Fibroblast of mammary gland (primary cell): ENCODE data around the gene USP17L30.
"Not testable (repeated sequence)": the region's sequence is repeated elsewhere in the genome, so short reads cannot be mapped to it uniquely, and the experiment has no call there.

ENCODE experiments used
- DNase-seq: peaks from one replicate; pipeline ENCODE4 v3.0.0-alpha.2; 2010; ENCODE audit warnings: low read depth
- H3K4me3 ChIP-seq: 2 replicates; pipeline ENCODE4 v1.5.1; 2011; ENCODE audit warnings: low read depth, mild to moderate bottlenecking, low read length, moderate library complexity; ENCODE audit not compliant: control insufficient read depth
- TF ChIP-seq, protein P1 (sequence below): conservative IDR thresholded peaks from 2 replicates; pipeline ENCODE4 v1.5.1; 2011; ENCODE audit warnings: low read depth, low read length, inconsistent platforms; ENCODE audit not compliant: control insufficient read depth, insufficient read depth

USP17L30 gene

DNA sequence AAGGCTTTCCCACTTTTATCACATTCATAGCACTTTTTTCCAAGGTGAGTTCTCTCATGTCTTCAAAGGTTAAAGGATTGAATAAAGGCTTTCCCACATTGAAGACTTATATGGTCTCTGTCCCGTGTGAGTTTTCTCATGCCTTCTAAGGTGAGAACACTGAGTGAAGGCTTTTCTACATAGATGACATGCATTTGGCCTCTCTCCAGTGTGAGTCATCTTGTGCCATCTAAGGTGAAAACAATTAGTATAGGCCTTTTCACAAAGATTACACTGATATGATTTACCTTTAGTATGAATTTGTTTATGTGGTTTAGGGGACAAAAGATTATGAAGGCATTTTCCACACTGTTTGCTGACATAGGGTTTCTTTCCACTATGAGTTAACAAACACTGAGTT lies 21.2 kb downstream of the USP17L30 start:
- TF ChIP-seq, protein P1, sequence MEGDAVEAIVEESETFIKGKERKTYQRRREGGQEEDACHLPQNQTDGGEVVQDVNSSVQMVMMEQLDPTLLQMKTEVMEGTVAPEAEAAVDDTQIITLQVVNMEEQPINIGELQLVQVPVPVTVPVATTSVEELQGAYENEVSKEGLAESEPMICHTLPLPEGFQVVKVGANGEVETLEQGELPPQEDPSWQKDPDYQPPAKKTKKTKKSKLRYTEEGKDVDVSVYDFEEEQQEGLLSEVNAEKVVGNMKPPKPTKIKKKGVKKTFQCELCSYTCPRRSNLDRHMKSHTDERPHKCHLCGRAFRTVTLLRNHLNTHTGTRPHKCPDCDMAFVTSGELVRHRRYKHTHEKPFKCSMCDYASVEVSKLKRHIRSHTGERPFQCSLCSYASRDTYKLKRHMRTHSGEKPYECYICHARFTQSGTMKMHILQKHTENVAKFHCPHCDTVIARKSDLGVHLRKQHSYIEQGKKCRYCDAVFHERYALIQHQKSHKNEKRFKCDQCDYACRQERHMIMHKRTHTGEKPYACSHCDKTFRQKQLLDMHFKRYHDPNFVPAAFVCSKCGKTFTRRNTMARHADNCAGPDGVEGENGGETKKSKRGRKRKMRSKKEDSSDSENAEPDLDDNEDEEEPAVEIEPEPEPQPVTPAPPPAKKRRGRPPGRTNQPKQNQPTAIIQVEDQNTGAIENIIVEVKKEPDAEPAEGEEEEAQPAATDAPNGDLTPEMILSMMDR, result no peak
- no peak for DNase-seq

DNA sequence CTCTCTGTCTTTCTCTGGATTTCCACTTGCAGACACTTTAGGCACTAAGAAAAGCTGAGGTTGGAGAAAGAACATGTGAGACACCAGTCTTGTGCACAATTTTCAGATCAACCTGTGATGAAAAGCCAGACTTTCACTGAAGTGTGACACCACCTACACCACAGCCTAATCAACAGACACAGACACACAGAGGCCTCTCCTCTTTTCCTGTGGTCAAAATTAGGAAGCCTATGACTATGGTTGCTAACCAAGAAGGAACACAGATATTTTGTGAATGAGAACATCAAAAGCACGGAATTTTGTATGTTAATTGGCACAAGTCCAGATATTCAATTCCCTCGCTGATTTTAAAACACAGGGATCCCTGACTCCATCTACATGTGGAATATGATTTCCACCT lies 26.1 kb downstream of the USP17L30 start:
- DNase-seq, H3K4me3 ChIP-seq: not testable (repeated sequence)

More for the DNA sequence above, 21.2 kb downstream of the USP17L30 start:
- H3K4me3 ChIP-seq, result no peak overlapping the region

DNA sequence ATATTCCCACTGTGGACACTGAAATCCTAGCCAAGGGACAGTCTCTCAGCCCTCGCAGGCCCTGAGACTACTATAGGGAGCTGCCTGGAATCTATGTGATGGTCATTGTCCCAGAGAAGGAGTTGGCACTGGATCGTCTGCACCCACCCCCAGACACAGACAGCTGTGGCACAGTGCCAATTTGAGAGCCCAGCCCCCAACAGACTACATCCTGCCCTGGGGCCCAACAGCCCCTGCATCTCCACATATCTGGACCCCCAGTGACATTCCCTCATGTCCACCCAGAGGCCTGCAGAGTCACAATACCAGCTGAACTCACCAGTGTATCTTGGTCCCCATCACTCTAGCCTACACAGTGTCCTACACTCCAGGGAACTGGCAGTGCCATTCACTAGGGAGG lies 42.8 kb downstream of the USP17L30 start:
- not testable (repeated sequence) for H3K4me3 ChIP-seq, DNase-seq

DNA sequence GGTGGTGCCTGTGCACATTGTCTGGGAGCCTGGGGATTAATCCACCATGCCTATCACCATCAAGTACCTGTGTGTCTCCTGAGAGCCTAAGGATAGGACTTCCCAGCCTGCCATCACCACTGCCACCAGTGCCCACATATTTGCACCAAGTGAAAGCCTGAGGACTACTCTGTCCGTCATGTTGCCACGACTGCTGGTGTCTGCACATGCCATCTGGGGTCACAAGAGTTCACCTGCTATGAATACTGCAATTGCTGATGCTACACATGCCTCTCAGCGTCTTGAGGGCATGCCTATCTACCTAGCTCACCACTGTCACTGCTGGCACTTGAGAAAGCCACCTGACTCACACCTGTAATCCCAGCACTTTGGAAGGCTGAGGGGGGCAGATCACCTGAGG lies 43.6 kb downstream of the USP17L30 start:
- H3K4me3 ChIP-seq, DNase-seq: not testable (repeated sequence)

GRCh38 chr4:9409793-9410192 lies 46.9 kb downstream of the USP17L30 start:
- DNase-seq, result no peak
- TF ChIP-seq, protein P1, result no peak
- H3K4me3 ChIP-seq, result no peak overlapping the region
